ENCODE data around the gene SPPL2A. TPM values are rescaled to one million over a fixed set of nuclear protein-coding genes. Genes with fewer than 3 reads are reported as not detected.
"Not testable (repeated sequence)": the region's sequence is repeated elsewhere in the genome, so short reads cannot be mapped to it uniquely, and the experiment has no call there.

Gene SPPL2A, protein sequence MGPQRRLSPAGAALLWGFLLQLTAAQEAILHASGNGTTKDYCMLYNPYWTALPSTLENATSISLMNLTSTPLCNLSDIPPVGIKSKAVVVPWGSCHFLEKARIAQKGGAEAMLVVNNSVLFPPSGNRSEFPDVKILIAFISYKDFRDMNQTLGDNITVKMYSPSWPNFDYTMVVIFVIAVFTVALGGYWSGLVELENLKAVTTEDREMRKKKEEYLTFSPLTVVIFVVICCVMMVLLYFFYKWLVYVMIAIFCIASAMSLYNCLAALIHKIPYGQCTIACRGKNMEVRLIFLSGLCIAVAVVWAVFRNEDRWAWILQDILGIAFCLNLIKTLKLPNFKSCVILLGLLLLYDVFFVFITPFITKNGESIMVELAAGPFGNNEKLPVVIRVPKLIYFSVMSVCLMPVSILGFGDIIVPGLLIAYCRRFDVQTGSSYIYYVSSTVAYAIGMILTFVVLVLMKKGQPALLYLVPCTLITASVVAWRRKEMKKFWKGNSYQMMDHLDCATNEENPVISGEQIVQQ
- total RNA-seq (10 to 100 TPM; 51.5 to 58.3 TPM), total RNA-seq (38.1 to 67.3 reads per million in 2 donors)

DNA sequence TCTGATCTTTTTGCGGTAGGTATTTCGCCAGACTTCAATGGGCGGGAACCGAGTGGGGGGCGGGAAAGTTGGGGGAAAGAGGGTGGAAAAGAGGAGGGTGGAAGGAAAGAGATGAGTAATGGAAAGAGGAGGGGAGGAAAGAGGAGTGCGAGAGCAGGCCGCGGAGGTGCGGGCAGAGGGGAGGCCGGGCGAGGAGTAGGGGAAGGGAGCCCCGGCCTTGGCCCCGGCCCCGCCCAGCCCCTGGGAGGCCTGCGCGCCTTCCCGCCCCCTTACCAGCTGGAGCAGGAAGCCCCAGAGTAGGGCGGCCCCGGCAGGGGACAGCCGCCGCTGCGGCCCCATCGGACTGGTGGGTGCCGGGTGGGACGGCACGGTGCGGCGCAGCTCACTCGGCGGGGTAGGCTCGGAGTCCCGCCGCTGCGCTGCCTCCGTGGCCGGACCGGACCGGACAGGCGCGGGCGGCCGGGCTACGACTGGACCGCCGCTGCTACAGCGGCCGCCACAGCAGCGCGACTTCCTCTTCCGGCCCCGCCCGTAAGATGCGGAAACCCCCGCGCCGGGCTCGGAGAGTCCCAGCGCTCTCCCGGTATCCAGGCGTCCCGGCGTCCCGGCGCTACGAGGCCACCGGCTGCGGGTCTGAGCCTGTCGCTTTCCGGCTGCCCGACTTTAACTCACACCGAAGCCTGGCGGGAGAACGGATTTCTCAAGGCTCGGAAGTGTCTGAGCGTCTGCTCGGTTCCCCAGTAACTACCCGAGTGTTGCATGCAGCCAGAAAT lies at the start of gene SPPL2A:
Gene SPPL2A, minus strand, starts transcription at position 512 of the 773 bp plus-strand sequence. Its CDS starts 173 bp downstream, at position 339.
- Mint-ChIP-seq H3K4me1 (peaks cover 38% of the 10 kb centered on the region), H3K27me3 (no peaks in the 10 kb centered on the region), H3K27ac (peak within 1 kb of the TSS; percentile 95), H3K4me3 (peak within 1 kb of the TSS; percentile 91), H3K36me3 (ENCODE audit: low read depth) (peaks cover 3% of the 10 kb centered on the region)
- ATAC-seq (peak; percentile 89), DNase-seq (peak; percentile 59 to 77 (median 75))
- H3K9me3 ChIP-seq (ENCODE audit: control insufficient read depth, low read length, poor library complexity, severe bottlenecking), result no peaks in the 10 kb centered on the region

DNA sequence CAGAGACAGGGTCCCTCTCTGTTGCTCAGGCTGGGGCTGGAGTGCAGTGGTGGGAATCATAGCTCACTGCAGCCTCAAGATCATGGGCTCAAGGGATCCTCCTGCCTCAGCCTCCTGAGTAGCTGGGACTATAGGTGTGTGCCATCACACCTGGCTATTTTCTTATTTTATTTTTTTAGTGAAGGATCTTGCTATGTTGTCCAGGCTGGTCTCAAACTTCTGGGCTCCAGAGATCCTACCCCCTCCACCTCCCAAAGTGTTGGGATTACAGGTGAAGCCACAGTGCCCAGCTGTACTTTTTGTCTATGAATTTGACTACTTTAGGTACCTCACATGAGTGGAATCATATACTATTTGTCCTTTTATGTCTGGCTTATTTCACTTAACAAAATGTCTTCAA lies 49.1 kb upstream of the SPPL2A start:
- ATAC-seq (no peak), DNase-seq (no peak)
- no peaks in the 10 kb centered on the region for H3K9me3 ChIP-seq (ENCODE audit: control insufficient read depth, low read length, poor library complexity, severe bottlenecking)
- Mint-ChIP-seq H3K4me1 (peaks cover 5% of the 10 kb centered on the region), H3K27ac (no peak overlapping the region), H3K4me3 (no peak overlapping the region), H3K27me3 (peaks cover 7% of the 10 kb centered on the region), H3K36me3 (ENCODE audit: low read depth) (peaks cover 2% of the 10 kb centered on the region)

DNA sequence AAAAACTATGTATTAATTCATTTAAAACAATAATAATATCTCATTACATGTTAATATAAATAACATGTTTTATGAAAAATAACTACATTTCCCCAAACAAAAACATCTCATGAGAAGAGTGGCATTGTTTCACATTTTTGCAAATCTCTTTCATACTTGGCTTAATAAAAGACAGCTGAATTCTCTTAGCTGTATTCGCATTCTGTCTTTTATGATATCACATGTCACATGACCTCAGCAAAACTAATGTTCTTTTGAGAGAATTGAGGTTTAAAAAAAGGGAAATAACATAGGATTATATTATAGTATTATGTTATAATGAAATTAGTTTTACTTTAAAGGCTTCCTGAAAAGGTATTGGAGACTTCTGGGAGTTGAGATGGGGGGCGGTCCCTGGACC lies 48.4 kb upstream of the SPPL2A start:
- H3K4me3 Mint-ChIP-seq, result no peak overlapping the region
- no peak for ATAC-seq
- peaks cover 7% of the 10 kb centered on the region for H3K27me3 Mint-ChIP-seq
- no peaks in the 10 kb centered on the region for H3K36me3 Mint-ChIP-seq (ENCODE audit: low read depth)
- no peaks in the 10 kb centered on the region for H3K9me3 ChIP-seq (ENCODE audit: control insufficient read depth, low read length, poor library complexity, severe bottlenecking)
- DNase-seq, result no peak
- H3K4me1 Mint-ChIP-seq, result peaks cover 3% of the 10 kb centered on the region
- H3K27ac Mint-ChIP-seq, result no peak overlapping the region

DNA sequence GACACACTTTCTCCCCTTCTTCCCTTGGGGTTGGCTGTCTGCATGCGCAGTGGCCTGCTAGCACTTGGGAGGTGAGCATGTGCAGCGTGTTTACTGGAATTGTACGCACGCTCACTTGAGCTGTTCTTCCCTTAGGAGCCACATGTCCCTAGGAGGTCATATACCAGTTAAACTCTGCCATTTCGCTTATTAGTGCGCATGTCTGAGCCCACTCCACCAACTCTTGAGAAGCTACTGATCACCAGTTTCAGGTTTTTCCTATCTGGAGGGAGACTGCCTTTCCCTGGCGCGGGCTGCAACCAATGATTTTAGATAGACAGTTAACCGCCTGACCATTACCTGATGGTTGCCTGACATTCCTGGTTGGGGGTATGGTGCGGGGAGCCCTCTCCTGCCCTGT lies 47.6 kb upstream of the SPPL2A start:
- H3K27me3 Mint-ChIP-seq, result peaks cover 11% of the 10 kb centered on the region
- no peak overlapping the region for H3K4me3 Mint-ChIP-seq
- DNase-seq, result no peak
- H3K27ac Mint-ChIP-seq, result no peak overlapping the region
- no peak for ATAC-seq
- H3K4me1 Mint-ChIP-seq, result peaks cover 3% of the 10 kb centered on the region
- H3K36me3 Mint-ChIP-seq (ENCODE audit: low read depth), result no peaks in the 10 kb centered on the region
- H3K9me3 ChIP-seq (ENCODE audit: control insufficient read depth, low read length, poor library complexity, severe bottlenecking), result no peaks in the 10 kb centered on the region

DNA sequence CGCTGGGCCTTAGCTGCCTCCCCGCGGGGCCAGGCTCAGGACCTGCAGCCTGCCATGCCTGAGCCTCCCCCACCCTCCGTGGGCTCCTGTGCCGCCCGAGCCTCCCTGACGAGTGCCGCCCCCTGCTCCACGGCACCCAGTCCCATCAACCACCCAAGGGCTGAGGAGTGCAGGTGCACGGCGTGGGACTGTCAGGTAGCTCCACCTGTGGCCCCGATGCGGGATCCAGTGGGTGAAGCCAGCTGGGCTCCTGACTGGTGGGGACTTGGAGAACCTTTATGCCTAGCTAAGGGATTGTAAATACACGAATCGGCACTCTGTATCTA lies 46.6 kb upstream of the SPPL2A start:
- H3K9me3 ChIP-seq (ENCODE audit: control insufficient read depth, low read length, poor library complexity, severe bottlenecking), result not testable (repeated sequence)

DNA sequence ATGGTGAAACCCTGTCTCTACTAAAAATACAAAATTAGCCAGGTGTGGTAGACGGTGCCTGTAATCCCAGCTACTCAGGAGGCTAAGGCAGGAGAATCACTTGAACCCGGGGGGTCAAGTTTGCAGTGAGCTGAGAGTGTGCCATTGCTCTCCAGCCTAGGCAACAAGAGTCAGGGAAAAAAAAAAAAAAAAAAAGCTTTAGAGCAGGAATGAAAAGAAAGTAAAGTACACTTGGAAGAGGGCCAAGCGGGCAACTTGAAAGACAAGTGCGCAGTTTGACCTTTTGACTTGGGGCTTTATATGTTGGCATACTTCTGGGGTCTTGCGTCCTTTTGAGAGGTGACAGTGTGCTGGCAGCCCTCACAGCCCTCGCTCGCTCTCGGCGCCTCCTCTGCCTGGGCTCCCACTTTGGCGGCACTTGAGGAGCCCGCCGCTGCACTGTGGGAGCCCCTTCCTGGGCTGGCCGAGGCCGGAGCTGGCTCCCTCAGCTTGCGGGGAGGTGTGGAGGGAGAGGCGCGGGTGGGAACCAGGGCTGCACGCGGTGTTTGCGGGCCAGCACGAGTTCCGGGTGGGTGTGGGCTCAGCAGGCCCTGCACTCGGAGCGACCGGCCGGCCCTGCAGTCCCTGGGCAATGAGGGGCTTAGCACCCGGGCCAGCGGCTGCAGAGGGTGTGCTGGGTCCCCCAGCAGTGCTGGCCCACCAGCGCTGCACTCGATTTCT lies 46.1 kb upstream of the SPPL2A start:
- H3K27me3 Mint-ChIP-seq; H3K36me3 Mint-ChIP-seq (ENCODE audit: low read depth); ATAC-seq; H3K27ac Mint-ChIP-seq; H3K4me3 Mint-ChIP-seq; H3K9me3 ChIP-seq (ENCODE audit: control insufficient read depth, low read length, poor library complexity, severe bottlenecking); H3K4me1 Mint-ChIP-seq; DNase-seq: not testable (repeated sequence)

More for the DNA sequence above, 46.6 kb upstream of the SPPL2A start:
- not testable (repeated sequence) for H3K27me3 Mint-ChIP-seq; H3K27ac Mint-ChIP-seq; ATAC-seq; DNase-seq; H3K36me3 Mint-ChIP-seq (ENCODE audit: low read depth); H3K4me3 Mint-ChIP-seq; H3K4me1 Mint-ChIP-seq

DNA sequence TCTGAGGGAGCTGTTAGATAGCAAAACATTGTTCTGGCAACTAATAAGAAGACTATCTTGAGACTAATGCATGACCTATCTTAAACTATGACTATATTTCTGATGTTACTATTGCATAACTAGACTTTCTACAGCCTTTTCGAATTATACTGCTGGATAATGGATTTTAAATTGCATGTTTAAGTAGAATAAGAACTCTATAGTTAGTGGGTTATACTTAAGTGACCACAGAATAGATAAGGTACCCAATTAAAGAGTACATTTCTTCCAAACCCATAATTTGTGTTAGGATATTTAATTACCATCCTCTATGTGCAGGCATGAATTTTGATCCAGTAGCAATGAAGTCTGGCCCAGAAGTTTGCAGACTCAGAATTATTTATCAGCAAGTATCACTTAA lies 44.6 kb upstream of the SPPL2A start:
- Mint-ChIP-seq H3K4me3 (no peak overlapping the region), H3K4me1 (peaks cover 2% of the 10 kb centered on the region), H3K27ac (no peak overlapping the region), H3K27me3 (peaks cover 5% of the 10 kb centered on the region), H3K36me3 (ENCODE audit: low read depth) (no peaks in the 10 kb centered on the region)
- ATAC-seq (no peak), DNase-seq (no peak)
- H3K9me3 ChIP-seq (ENCODE audit: control insufficient read depth, low read length, poor library complexity, severe bottlenecking), result no peaks in the 10 kb centered on the region

DNA sequence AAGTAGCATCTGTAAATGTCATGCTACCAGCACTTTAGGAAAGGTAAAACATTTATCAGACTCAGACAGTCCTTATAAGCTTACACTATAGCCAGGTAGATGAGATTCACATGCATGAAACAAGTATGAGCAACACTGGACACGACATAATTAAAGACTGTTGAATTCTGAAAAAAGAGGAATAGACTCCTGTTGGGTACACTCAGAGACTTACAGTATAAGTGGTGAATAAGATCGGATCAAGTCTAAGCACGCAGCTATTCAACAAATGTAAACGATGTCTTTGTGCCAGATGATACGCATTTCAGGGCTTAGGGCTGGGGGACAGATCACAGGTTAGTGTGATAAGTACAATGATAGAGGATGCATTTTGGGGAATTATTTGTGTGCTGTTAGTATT lies 43.2 kb upstream of the SPPL2A start:
- Mint-ChIP-seq H3K27me3 (peaks cover 5% of the 10 kb centered on the region), H3K27ac (no peak overlapping the region), H3K4me1 (peaks cover 2% of the 10 kb centered on the region), H3K4me3 (no peak overlapping the region), H3K36me3 (ENCODE audit: low read depth) (no peaks in the 10 kb centered on the region)
- DNase-seq (no peak), ATAC-seq (no peak)
- H3K9me3 ChIP-seq (ENCODE audit: control insufficient read depth, low read length, poor library complexity, severe bottlenecking), result no peaks in the 10 kb centered on the region

DNA sequence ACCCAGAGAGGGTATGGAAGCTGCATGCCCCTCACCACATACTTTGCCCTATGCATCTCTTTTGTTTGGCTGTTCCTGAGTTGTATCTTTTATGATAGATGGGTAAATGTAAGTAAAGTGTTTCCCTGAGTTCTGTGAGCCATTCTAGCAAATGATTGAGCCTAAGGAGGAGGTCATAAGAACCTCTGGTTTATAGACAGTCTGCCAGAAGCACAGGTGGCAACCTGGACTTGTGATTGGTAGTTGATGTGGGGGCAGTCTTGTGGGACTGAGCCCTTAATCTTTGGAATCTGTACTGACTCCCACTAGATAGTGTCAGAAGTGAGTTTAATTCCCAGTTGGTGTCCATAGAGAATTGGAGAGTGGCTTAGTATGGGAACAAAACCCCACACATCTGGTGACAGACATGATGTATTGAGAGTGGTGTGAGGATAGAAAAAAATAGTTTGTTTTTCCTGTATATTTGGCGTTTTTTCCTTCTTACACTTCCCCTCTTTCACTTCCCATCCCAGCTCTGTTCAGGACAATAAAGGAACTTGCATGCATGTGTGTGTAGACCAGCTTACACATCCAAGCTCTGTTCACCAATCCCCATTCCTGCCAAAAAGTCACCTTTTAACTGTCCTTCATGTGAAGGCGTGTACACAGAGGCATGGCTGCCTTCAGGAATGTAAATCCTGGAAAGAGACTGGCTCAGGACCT lies 38.1 kb upstream of the SPPL2A start:
- ATAC-seq, result no peak
- no peaks in the 10 kb centered on the region for H3K9me3 ChIP-seq (ENCODE audit: control insufficient read depth, low read length, poor library complexity, severe bottlenecking)
- Mint-ChIP-seq H3K36me3 (ENCODE audit: low read depth) (no peaks in the 10 kb centered on the region), H3K27ac (no peak overlapping the region), H3K27me3 (peaks cover 3% of the 10 kb centered on the region), H3K4me1 (no peaks in the 10 kb centered on the region), H3K4me3 (no peak overlapping the region)
- DNase-seq, result no peak

DNA sequence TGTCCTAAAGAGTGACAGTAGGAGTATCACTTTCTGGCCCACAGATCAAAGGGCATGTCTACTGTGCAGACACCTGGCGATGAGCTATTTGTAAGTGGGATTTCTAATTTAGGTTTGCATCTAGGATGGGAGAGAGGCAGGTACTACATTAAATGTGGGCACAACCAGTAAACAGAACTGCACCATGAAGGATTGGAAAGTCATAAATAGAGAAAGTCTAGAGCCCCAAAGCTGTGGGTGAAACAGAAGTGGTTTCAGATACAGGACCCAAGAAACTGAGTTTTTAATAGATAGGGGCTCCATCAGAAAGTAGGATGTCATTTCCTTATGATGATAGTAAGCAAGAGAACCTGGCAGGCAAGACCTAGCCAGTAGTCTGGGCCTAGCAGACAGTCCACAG lies 35.2 kb upstream of the SPPL2A start:
- DNase-seq (no peak), ATAC-seq (no peak)
- no peak overlapping the region for H3K4me3 Mint-ChIP-seq
- H3K27me3 Mint-ChIP-seq, result no peaks in the 10 kb centered on the region
- H3K9me3 ChIP-seq (ENCODE audit: control insufficient read depth, low read length, poor library complexity, severe bottlenecking), result no peaks in the 10 kb centered on the region
- no peaks in the 10 kb centered on the region for H3K4me1 Mint-ChIP-seq
- no peaks in the 10 kb centered on the region for H3K36me3 Mint-ChIP-seq (ENCODE audit: low read depth)
- no peak overlapping the region for H3K27ac Mint-ChIP-seq

DNA sequence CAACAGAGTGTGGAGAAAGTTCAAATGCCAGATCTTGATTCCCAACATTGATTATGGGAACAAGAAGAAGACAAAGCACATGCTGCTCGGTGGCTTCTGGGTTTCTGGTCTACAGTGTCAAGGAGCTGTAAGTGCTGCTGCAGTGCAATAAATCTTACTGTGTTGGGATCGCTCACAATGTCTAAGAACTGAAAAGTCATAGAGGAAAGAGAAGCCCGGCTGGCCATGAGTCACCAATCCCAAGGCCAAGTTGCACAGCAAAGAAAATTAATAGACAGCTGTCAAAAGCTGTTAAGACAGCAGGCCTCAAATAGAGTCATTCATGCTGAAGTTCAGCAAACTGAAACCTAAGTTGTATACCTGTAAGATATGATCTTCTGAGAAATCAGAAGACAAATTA lies 33.2 kb upstream of the SPPL2A start:
- Mint-ChIP-seq H3K27ac (no peak overlapping the region), H3K27me3 (no peaks in the 10 kb centered on the region), H3K4me3 (no peak overlapping the region), H3K36me3 (ENCODE audit: low read depth) (no peaks in the 10 kb centered on the region), H3K4me1 (no peaks in the 10 kb centered on the region)
- H3K9me3 ChIP-seq (ENCODE audit: control insufficient read depth, low read length, poor library complexity, severe bottlenecking), result no peaks in the 10 kb centered on the region
- no peak for DNase-seq
- no peak for ATAC-seq

DNA sequence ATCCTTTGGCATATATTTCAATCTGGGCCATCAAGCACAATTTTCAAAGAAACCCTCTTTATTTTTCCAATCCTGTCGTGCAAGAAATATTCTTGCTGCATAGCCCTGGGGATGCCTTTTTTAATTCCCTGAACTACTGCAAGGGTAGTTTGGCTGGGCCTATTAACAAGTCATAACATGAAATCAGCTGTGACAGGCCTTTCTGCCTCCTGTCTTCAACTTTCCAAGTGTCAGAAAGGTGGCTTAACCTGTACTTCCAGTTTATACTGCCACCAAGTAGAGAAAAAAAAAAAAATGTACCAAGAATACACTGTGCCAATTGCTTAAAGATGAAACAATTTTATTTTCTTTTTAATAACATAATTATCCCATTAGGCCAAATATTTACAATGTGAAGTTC lies 32.4 kb upstream of the SPPL2A start:
- Mint-ChIP-seq H3K27ac (no peak overlapping the region), H3K4me3 (no peak overlapping the region), H3K4me1 (no peaks in the 10 kb centered on the region), H3K27me3 (no peaks in the 10 kb centered on the region), H3K36me3 (ENCODE audit: low read depth) (no peaks in the 10 kb centered on the region)
- H3K9me3 ChIP-seq (ENCODE audit: control insufficient read depth, low read length, poor library complexity, severe bottlenecking), result no peaks in the 10 kb centered on the region
- DNase-seq (no peak), ATAC-seq (no peak)

DNA sequence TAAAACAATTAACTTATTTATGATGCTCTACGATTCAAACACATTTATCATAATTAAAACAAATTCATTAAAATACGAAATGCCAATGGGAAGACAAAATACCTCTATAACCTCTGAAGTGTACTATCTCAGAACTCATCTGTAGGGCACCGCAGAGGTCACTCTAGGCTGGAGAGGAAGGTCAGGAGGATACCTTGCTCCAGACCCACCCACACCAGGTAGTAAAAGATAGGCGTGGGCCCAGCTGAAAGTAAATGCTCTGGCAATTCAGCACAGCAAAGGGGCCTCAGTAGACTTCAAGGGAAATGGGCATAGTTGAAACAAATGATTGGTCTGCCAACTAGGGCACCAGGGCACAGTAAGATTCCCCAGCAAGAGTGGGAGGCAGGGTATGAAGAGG lies 26.0 kb upstream of the SPPL2A start:
- DNase-seq, result no peak
- no peak for ATAC-seq
- Mint-ChIP-seq H3K36me3 (ENCODE audit: low read depth) (no peaks in the 10 kb centered on the region), H3K4me1 (no peaks in the 10 kb centered on the region), H3K27ac (peak overlapping the region; percentile 3), H3K27me3 (no peaks in the 10 kb centered on the region), H3K4me3 (no peak overlapping the region)
- no peaks in the 10 kb centered on the region for H3K9me3 ChIP-seq (ENCODE audit: control insufficient read depth, low read length, poor library complexity, severe bottlenecking)
